HCT116 (cell line): ENCODE measurements around the gene ZBTB16. TPM values are rescaled to one million over a fixed set of nuclear protein-coding genes. Genes with fewer than 3 reads are reported as not detected.

ENCODE experiments used
- ATAC-seq: fragments of 200-7000 bp; cut with Tn5 transposase; 2 replicates; pipeline ENCODE4 v1.9.1; 2020; ENCODE audit warnings: mild to moderate bottlenecking, moderate library complexity
- BruUV-seq: library from RNA; stranded (reverse); fragments of 400-500 nt; replicated peaks from 2 replicates; lab custom pipeline; 2021; lab: Mats Ljungman, UMichigan
- CTCF ChIA-PET: fragments of 300-600 bp; sonication (Branson Sonifier 250); formaldehyde crosslinking; loops from one replicate; lab custom pipeline; 2021; ENCODE audit warnings: antibody characterized with exemption; lab: Charles Lee
- POLR2A ChIA-PET: fragments of 300-600, 350-600 bp; sonication (Branson Sonifier 250); formaldehyde crosslinking; loops from one replicate; lab custom pipeline; 2021; ENCODE audit warnings: antibody characterized with exemption; lab: Charles Lee
- RAD21 ChIA-PET, 2 experiments: fragments of 300-600 bp; sonication (Branson Sonifier 250); formaldehyde crosslinking; loops; one replicate each; lab custom pipeline; 2023; ENCODE audit warnings: low total read pairs in 2 of 2; ENCODE audit not compliant: uncharacterized antibody in 2 of 2, unreplicated experiment in 2 of 2, low non-redundant PET in 1 of 2; lab: Charles Lee
- DNase-seq: peaks from one replicate; pipeline ENCODE4 v3.0.0-alpha.2; 2010; ENCODE audit warnings: low read depth, low spot score
- H2AFZ ChIP-seq: fragments of 200-600 bp; shearing (Covaris generic), sonication (generic); 2 replicates; pipeline ENCODE4 v1.6.1; 2017; ENCODE audit warnings: low read depth, mixed run types, mixed read lengths, antibody characterized with exemption, low read length; ENCODE audit not compliant: poor library complexity, severe bottlenecking
- H3K27ac ChIP-seq: 2 replicates; pipeline ENCODE4 v1.5.1; 2012; ENCODE audit warnings: low read depth, low read length
- H3K27me3 ChIP-seq: fragments of 200-600 bp; sonication (generic); 2 replicates; pipeline ENCODE4 v1.6.1; 2016; ENCODE audit warnings: mixed run types, low read length, mixed read lengths; ENCODE audit not compliant: insufficient read depth
- H3K36me3 ChIP-seq, 2 experiments: fragments of 200-500 bp in 1 of 2; fragments of 200-600 bp in 1 of 2; sonication (Bioruptor generic) in 1 of 2; sonication (generic) in 1 of 2; 2 replicates each; pipeline versions ENCODE4 v1.5.1 to v1.6.1; 2014 to 2016; ENCODE audit warnings: low read length in 2 of 2, inconsistent platforms in 1 of 2, mixed read lengths in 1 of 2, mixed run types in 1 of 2; ENCODE audit not compliant: insufficient read depth in 2 of 2, control insufficient read depth in 1 of 2
- H3K4me1 ChIP-seq, 2 experiments: fragments of 200-600 bp in 1 of 2; sonication (generic) in 1 of 2; 2 replicates each; pipeline versions ENCODE4 v1.5.1 to v1.6.1; 2012 to 2017; ENCODE audit warnings: low read length in 2 of 2, inconsistent platforms in 1 of 2, mild to moderate bottlenecking in 1 of 2, mixed read lengths in 1 of 2, mixed run types in 1 of 2, moderate library complexity in 1 of 2; ENCODE audit not compliant: insufficient read depth in 2 of 2, control insufficient read depth in 1 of 2
- H3K4me2 ChIP-seq: fragments of 200-600 bp; sonication (generic); 2 replicates; pipeline ENCODE4 v1.6.1; 2017; ENCODE audit warnings: mixed run types, low read length, mixed read lengths
- H3K4me3 ChIP-seq, 2 experiments: fragments of 200-600 bp in 1 of 2; sonication (generic) in 1 of 2; replicated peaks in 1 of 2; 2 replicates each; pipeline ENCODE4 v1.5.1; 2011 to 2016; ENCODE audit warnings: low read length in 2 of 2, control low read depth in 1 of 2, low read depth in 1 of 2, mild to moderate bottlenecking in 1 of 2, mixed read lengths in 1 of 2, mixed run types in 1 of 2
- H3K79me2 ChIP-seq: fragments of 200-600 bp; sonication (generic); 2 replicates; pipeline ENCODE4 v1.6.1; 2017; ENCODE audit warnings: mild to moderate bottlenecking, mixed run types, low read length, moderate library complexity, mixed read lengths; ENCODE audit not compliant: insufficient read depth
- H3K9ac ChIP-seq: fragments of 200-600 bp; sonication (generic); 2 replicates; pipeline ENCODE4 v1.6.1; 2016; ENCODE audit warnings: low read length, mixed read lengths
- H3K9me2 ChIP-seq: fragments of 200-600 bp; sonication (generic), shearing (Covaris generic); 2 replicates; pipeline ENCODE4 v1.6.1; 2017; ENCODE audit warnings: mixed run types, mild to moderate bottlenecking, moderate library complexity; ENCODE audit not compliant: insufficient read depth
- H3K9me3 ChIP-seq, 2 experiments: fragments of 200-500 bp in 1 of 2; fragments of 200-600 bp in 1 of 2; sonication (Bioruptor generic) in 1 of 2; sonication (generic) in 1 of 2; 2 replicates each; pipeline ENCODE4 v1.6.1; 2014 to 2017; ENCODE audit warnings: low read length in 2 of 2, mixed read lengths in 2 of 2, inconsistent platforms in 1 of 2, low read depth in 1 of 2, mild to moderate bottlenecking in 1 of 2, mixed run types in 1 of 2, moderate library complexity in 1 of 2; ENCODE audit not compliant: control insufficient read depth in 1 of 2, insufficient read depth in 1 of 2
- H4K20me1 ChIP-seq: fragments of 200-600 bp; sonication (generic), shearing (Covaris generic); 2 replicates; pipeline ENCODE4 v1.6.1; 2017; ENCODE audit warnings: mixed run types, mild to moderate bottlenecking, moderate library complexity; ENCODE audit not compliant: insufficient read depth
- CEBPB ChIP-seq: IDR thresholded peaks from 2 replicates; pipeline ENCODE4 v1.6.1; 2012; ENCODE audit warnings: low read depth
- EGR1 ChIP-seq: IDR thresholded peaks from 2 replicates; pipeline ENCODE4 v1.6.1; 2012; ENCODE audit warnings: low read depth
- ELF1 ChIP-seq: IDR thresholded peaks from 2 replicates; pipeline ENCODE4 v1.6.1; 2012; ENCODE audit warnings: low read depth, borderline replicate concordance
- EZH2 ChIP-seq: fragments of 200-600 bp; sonication (generic); IDR thresholded peaks from 2 replicates; pipeline ENCODE4 v1.6.1; 2017; ENCODE audit warnings: antibody characterized with exemption, mixed run types
- FOSL1 ChIP-seq: IDR thresholded peaks from 2 replicates; pipeline ENCODE4 v1.6.1; 2012; ENCODE audit warnings: low read depth
- JUND ChIP-seq: IDR thresholded peaks from 2 replicates; pipeline ENCODE4 v1.6.1; 2012
- POLR2AphosphoS5 ChIP-seq: IDR thresholded peaks from 2 replicates; pipeline ENCODE4 v1.6.1; 2011; ENCODE audit warnings: mild to moderate bottlenecking, low read depth, low read length, moderate library complexity
- SRF ChIP-seq: IDR thresholded peaks from 2 replicates; pipeline ENCODE4 v1.6.1; 2012; ENCODE audit warnings: low read depth
- TCF7L2 ChIP-seq: IDR thresholded peaks from 2 replicates; pipeline ENCODE4 v1.7.0; 2011; ENCODE audit warnings: borderline replicate concordance, inconsistent platforms; ENCODE audit not compliant: insufficient read depth, insufficient read length; ENCODE audit errors: extremely low read depth
- ZNF274 ChIP-seq: fragments of 200-500 bp; sonication (Bioruptor generic); IDR thresholded peaks from 2 replicates; pipeline ENCODE4 v1.6.1; 2014; ENCODE audit warnings: mild to moderate bottlenecking, low read depth, low read length, inconsistent platforms
- intact Hi-C: fragments of 100-400 bp; cut with micrococcal nuclease; formaldehyde crosslinking; loops from 2 replicates; pipeline ENCODE4 v1.10.0; 2022
- total RNA-seq: library from RNA; stranded (reverse); gene quantifications from one replicate; pipeline ENCODE4 v1.2.1, GENCODE V29; 2021; ENCODE audit not compliant: unreplicated experiment
- TF ChIP-seq, protein P1 (sequence below): IDR thresholded peaks from 2 replicates; pipeline ENCODE4 v1.6.1; 2012
- TF ChIP-seq, protein P2 (sequence below): IDR thresholded peaks from 2 replicates; pipeline ENCODE4 v1.6.1; 2012; ENCODE audit warnings: low read depth

Gene ZBTB16
- total RNA-seq, 1 experiment from 2014 or later, result 0.30 TPM

DNA sequence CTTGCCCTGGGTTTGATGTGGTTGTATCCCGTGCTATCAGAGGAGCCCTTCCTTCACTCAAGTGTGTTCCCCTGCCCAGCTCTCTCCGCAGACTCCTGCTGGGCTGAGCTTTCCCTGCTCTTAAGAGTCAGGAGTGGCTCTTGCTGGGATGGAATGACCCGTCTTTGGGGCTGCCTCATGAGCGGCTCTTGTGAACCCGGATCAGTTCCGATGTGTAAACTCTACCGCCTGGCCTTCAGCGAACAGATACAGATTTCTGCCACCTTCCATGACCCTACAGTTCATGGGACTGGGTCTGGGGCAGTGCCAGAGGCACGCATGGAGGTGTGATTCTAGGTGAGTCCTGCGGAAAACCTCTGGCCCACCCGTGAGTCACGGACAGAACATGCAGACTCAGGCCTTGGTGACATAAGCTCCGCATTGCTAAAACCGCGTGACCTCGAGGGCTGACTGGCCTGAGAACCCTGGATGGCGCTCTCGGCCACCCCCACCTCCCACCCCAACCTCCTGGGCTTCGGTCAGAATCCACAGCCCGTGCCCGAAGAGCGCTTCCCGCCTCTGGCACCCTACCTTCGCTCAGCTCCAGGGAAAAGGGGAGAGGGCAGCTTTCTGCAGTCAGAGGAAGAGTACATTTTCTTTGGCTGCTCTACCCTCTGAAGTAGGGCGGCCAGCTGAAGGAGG lies 1.3 kb upstream of the ZBTB16 start:
- Histone ChIP-seq H3K4me1 (no peaks in the 10 kb centered on the region), H3K27ac (no peak overlapping the region), H3K4me2 (no peak overlapping the region), H3K79me2 (no peaks in the 10 kb centered on the region), H3K4me3 (no peak overlapping the region), H3K9me3 (no peaks in the 10 kb centered on the region), H3K9me2 (no peaks in the 10 kb centered on the region), H4K20me1 (no peaks in the 10 kb centered on the region), H3K9ac (no peak overlapping the region), H3K36me3 (no peaks in the 10 kb centered on the region), H2AFZ (no peak overlapping the region), H3K27me3 (peaks cover 5% of the 10 kb centered on the region; the same call in 1 of the 2 replicates)
- no peak for ATAC-seq
- CTCF ChIA-PET, result no interaction called here
- no peak for DNase-seq
- BruUV-seq, result no TSS peak
- intact Hi-C loops, result no loop called here
- RAD21 ChIA-PET, result no interaction called here
- POLR2A ChIA-PET, result no interaction called here
- TF ChIP-seq SRF (no peak), TCF7L2 (no peak), FOSL1 (no peak), EGR1 (no peak), EZH2 (no peak), JUND (no peak), ZNF274 (no peak), POLR2AphosphoS5 (no peak), ELF1 (no peak), CEBPB (no peak)
- TF ChIP-seq, protein P1, sequence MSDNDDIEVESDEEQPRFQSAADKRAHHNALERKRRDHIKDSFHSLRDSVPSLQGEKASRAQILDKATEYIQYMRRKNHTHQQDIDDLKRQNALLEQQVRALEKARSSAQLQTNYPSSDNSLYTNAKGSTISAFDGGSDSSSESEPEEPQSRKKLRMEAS, result no peak
- TF ChIP-seq, protein P2, sequence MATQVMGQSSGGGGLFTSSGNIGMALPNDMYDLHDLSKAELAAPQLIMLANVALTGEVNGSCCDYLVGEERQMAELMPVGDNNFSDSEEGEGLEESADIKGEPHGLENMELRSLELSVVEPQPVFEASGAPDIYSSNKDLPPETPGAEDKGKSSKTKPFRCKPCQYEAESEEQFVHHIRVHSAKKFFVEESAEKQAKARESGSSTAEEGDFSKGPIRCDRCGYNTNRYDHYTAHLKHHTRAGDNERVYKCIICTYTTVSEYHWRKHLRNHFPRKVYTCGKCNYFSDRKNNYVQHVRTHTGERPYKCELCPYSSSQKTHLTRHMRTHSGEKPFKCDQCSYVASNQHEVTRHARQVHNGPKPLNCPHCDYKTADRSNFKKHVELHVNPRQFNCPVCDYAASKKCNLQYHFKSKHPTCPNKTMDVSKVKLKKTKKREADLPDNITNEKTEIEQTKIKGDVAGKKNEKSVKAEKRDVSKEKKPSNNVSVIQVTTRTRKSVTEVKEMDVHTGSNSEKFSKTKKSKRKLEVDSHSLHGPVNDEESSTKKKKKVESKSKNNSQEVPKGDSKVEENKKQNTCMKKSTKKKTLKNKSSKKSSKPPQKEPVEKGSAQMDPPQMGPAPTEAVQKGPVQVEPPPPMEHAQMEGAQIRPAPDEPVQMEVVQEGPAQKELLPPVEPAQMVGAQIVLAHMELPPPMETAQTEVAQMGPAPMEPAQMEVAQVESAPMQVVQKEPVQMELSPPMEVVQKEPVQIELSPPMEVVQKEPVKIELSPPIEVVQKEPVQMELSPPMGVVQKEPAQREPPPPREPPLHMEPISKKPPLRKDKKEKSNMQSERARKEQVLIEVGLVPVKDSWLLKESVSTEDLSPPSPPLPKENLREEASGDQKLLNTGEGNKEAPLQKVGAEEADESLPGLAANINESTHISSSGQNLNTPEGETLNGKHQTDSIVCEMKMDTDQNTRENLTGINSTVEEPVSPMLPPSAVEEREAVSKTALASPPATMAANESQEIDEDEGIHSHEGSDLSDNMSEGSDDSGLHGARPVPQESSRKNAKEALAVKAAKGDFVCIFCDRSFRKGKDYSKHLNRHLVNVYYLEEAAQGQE, result no peak
